ENCODE data around the gene TSC22D3.

DNA sequence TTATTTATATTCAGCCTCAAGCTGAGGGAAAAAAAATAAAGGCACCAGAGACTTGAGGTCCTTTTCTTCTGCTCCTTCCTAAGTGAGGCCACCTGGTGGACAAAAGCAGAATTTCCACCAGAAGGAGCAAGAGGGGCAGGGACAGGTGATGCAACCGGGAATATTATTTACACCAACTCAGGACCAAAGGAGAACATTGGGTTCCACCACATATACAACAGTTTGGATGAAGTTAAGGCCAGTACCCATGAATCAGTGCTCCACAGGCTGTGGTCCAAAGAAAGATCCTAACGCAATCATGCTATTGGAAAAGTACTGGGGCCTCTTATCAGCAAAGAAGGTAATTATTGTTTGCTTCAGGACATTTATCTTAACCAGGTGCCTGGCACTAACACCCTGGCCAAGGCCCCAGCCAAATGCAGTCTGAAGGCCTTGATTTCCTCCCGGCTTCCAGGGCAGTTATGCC lies 57.4 kb downstream of the TSC22D3 start:
- TF ChIP-seq, protein P1, sequence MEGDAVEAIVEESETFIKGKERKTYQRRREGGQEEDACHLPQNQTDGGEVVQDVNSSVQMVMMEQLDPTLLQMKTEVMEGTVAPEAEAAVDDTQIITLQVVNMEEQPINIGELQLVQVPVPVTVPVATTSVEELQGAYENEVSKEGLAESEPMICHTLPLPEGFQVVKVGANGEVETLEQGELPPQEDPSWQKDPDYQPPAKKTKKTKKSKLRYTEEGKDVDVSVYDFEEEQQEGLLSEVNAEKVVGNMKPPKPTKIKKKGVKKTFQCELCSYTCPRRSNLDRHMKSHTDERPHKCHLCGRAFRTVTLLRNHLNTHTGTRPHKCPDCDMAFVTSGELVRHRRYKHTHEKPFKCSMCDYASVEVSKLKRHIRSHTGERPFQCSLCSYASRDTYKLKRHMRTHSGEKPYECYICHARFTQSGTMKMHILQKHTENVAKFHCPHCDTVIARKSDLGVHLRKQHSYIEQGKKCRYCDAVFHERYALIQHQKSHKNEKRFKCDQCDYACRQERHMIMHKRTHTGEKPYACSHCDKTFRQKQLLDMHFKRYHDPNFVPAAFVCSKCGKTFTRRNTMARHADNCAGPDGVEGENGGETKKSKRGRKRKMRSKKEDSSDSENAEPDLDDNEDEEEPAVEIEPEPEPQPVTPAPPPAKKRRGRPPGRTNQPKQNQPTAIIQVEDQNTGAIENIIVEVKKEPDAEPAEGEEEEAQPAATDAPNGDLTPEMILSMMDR (conservative IDR thresholded peaks at IDR 0.05) = peak; percentile 80
- TF ChIP-seq ZFX (IDR thresholded peaks at IDR 0.05) = no peak
